ENCODE results near the gene AUTS2. TPM values are rescaled to one million over a fixed set of nuclear protein-coding genes. Genes with fewer than 3 reads are reported as not detected.

Gene AUTS2
- total and polyA plus RNA-seq, 9 of the 15 experiments (the other 6 are each of a cell fraction or from before 2014, with no cell fraction given), result 0.58 TPM; not detected in 8

DNA sequence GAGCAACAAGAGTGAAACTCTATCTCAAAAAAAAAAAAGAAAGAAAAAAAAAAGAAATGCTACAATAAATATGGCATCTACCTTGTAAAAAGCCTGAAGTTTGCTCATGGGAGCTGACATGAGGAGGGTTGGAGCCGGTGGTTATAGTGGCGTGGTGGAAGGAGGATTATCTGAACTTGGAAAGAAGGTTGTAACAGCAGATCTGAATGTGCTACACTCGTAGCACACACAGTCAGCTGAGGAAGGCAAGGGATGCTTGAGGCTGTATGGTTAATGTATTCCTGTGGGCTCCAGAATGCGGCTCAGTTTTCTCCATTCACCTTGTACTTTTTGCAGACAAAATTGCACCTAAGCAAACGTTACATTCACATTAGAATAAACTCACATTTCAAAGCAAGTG is 1143.4 kb downstream of the AUTS2 start (continued):
- TF ChIP-seq FOXA1 (IDR thresholded peaks at IDR 0.05; ENCODE audit: borderline replicate concordance) (no peak), PRPF4 (IDR thresholded peaks at IDR 0.05; ENCODE audit: insufficient read depth, low read depth, low read length, poor library complexity, severe bottlenecking) (no peak), ZSCAN32 (CRISPR knock-in tag; IDR thresholded peaks at IDR 0.05) (no peak)
- TF ChIP-seq, protein P1, sequence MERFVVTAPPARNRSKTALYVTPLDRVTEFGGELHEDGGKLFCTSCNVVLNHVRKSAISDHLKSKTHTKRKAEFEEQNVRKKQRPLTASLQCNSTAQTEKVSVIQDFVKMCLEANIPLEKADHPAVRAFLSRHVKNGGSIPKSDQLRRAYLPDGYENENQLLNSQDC (CRISPR knock-in tag; IDR thresholded peaks at IDR 0.05), result no peak

DNA sequence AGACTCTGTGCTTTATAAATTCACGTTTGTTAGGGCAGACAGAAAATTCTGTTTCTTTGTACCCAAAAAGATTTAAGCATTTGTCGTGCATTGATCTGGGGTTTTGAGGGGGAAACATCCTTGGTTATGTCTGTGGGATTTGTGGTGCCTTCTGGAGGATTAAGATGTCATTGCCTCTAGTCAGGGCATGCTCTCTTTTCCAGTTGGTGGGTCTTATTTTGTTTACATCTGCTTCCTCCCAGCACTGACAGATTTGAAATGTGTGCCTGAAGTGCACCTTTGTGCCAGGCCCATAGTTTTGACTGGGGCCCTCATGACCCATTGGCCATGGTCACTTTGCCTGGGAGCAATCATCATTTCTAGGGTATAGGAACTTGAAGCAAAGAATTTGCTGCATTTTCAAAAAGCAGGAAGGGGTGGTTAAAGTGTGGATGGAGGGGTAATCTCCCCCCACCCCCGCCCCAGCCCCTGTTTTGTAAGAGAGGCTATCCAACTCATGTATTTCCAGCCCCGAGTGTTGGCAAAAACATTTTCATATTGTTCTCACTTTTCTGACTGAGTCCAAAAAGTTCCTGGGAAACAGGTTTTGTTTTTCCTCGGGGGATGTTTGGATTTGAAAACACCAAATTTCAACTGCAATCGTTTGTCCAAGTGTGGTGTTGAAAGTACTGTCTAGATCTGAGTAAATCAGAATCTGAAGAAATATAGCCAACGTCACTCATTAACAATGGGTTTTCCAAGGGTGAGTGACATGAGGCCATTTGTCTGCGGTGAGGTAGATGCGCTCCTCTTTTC is 1145.5 kb downstream of the AUTS2 start:
- DNase-seq (ENCODE audit: extremely low read depth in 1 of 4, low spot score in 3 of 4) (no peak), FAIRE-seq (no peak), ATAC-seq (no peak)
- Histone ChIP-seq H3K4me1 (replicated peaks in 1 of 2; ENCODE audit: control insufficient read depth in 2 of 2, insufficient read depth in 2 of 2, low read length in 2 of 2) (no peaks in the 10 kb centered on the region), H3K27me3 (ENCODE audit: control insufficient read depth in 2 of 2, insufficient read depth in 2 of 2, low read length in 2 of 2) (peaks cover 16 to 25% of the 10 kb centered on the region in 2 experiments), H3K9me3 (replicated peaks; ENCODE audit: control insufficient read depth, insufficient read depth, low read depth, low read length) (no peaks in the 10 kb centered on the region), H2AFZ (ENCODE audit: low read depth, low read length) (no peak overlapping the region), H3K4me3 (no peak overlapping the region), H3K79me2 (ENCODE audit: control insufficient read depth, insufficient read depth, low read length) (no peaks in the 10 kb centered on the region), H3K36me3 (ENCODE audit: control insufficient read depth, insufficient read depth, low read length) (no peaks in the 10 kb centered on the region), H3K9me1 (ENCODE audit: control insufficient read depth, insufficient read depth, low read length) (no peaks in the 10 kb centered on the region), H3K9ac (ENCODE audit: insufficient read depth in 1 of 2, low read depth in 2 of 2, low read length in 2 of 2) (no peak overlapping the region), H3K27ac (ENCODE audit: extremely low read depth, low read depth, low read length) (no peak overlapping the region), H3K4me2 (ENCODE audit: insufficient read depth, low read length) (no peak overlapping the region), H4K20me1 (replicated peaks; ENCODE audit: control insufficient read depth, insufficient read depth, low read length) (no peaks in the 10 kb centered on the region; the same call in 1 of the 2 replicates)
- no peak for TF ChIP-seq ZNF644 (tag; IDR thresholded peaks at IDR 0.05; ENCODE audit: low read depth)
- intact Hi-C loops (cut with micrococcal nuclease), result no loop called here
- no TSS peak for BruUV-seq (replicated peaks)
- ChIA-PET POLR2A (no interaction called here), CTCF (ENCODE audit: low intra/inter-chr PET ratio) (no interaction called here)
- in situ Hi-C loops (cut with MboI), result no loop called here
- WGBS (ENCODE audit: insufficient coverage, low coverage, missing lambda C conversion rate), result 0% methylated on average over 9 of the region's 9 CpGs
